ENCODE data around the gene RNF181.
"Not testable (repeated sequence)": the region's sequence is repeated elsewhere in the genome, so short reads cannot be mapped to it uniquely, and the experiment has no call there.

The RNF181 gene

DNA sequence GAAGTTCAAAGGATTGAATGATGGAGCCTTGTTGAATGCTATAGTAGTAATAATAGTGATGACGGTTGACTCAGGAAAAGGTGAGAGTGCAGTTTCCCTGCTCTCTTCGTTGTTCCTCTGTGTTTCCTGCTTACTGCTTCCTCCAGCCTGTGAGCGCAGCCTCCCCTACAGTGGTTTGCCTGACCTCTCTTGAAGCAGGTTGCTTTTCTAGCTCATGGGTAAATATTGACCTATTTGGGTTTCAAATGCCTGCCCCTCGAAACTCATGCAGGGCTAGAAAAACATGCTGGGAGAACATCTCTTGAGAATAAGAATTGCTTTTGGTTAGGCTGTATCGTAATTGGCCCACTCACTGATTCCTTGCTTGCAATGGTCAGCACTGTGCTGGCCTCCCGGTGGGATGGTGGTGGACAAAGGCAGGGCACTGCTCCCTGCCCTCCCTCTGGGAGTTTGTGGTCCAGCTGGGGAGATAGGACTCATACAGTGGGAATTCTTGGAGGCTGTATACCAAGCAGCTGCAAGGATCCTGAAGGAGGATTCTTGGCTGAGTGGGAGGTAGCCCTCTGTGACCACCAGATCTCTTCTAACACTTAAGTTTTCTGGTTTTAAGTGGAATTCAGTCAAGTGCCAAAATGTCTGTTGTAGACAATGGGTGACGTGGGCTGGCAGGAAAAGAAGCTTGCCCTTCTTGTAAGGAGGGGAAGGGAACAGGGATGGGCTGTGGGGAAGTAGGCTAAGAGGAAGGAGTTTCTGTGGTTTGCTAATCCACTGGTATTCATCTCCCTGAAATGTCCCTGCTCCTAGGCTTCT is 5.4 kb upstream of the RNF181 start:
- H3K4me3 ChIP-seq (ENCODE audit: low read depth, low read length), result no peak overlapping the region
- TF ChIP-seq, protein P1, sequence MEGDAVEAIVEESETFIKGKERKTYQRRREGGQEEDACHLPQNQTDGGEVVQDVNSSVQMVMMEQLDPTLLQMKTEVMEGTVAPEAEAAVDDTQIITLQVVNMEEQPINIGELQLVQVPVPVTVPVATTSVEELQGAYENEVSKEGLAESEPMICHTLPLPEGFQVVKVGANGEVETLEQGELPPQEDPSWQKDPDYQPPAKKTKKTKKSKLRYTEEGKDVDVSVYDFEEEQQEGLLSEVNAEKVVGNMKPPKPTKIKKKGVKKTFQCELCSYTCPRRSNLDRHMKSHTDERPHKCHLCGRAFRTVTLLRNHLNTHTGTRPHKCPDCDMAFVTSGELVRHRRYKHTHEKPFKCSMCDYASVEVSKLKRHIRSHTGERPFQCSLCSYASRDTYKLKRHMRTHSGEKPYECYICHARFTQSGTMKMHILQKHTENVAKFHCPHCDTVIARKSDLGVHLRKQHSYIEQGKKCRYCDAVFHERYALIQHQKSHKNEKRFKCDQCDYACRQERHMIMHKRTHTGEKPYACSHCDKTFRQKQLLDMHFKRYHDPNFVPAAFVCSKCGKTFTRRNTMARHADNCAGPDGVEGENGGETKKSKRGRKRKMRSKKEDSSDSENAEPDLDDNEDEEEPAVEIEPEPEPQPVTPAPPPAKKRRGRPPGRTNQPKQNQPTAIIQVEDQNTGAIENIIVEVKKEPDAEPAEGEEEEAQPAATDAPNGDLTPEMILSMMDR (IDR thresholded peaks at IDR 0.05; ENCODE audit: low read depth, low read length), result no peak

DNA sequence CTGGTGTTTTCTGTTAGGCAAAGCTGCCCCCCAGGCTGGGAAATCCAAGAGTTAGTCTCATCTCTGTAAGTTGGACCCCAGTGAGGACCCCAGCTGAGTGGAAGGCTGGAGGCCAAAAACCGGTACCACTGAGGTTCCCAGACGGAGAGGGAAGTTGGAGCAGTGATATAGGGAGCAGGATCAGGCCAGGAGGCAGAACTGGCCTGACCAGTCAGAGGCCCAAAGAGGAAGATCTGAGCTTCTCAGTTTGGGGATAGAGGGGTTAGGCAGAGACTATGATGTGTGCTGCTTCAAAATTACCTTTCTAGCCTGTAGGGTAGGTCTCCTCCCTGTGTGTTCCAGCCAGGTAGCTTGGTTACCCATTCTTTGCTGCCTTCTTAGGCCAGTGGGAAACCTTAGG is 4.6 kb upstream of the RNF181 start:
- H3K4me3 ChIP-seq (ENCODE audit: low read depth, low read length), result no peak overlapping the region
- TF ChIP-seq, protein P1 (IDR thresholded peaks at IDR 0.05; ENCODE audit: low read depth, low read length), result no peak

DNA sequence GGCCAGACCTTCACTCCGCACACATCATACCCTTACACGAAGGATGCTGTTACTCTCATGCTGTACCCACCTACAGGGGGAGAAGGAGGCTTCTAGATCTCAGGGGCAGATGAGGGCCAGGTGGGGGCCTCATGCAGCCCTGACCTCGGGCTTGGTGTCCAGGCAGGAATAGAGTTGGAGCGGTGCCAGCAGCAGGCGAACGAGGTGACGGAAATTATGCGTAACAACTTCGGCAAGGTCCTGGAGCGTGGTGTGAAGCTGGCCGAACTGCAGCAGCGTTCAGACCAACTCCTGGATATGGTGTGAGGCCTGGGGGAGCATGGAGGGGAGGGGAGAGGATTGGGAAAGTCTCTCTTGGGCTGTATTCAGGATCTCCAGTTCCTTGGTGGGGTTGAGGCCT is 4.0 kb upstream of the RNF181 start:
- TF ChIP-seq, protein P1 (IDR thresholded peaks at IDR 0.05; ENCODE audit: low read depth, low read length), result no peak
- H3K4me3 ChIP-seq (ENCODE audit: low read depth, low read length), result no peak overlapping the region

DNA sequence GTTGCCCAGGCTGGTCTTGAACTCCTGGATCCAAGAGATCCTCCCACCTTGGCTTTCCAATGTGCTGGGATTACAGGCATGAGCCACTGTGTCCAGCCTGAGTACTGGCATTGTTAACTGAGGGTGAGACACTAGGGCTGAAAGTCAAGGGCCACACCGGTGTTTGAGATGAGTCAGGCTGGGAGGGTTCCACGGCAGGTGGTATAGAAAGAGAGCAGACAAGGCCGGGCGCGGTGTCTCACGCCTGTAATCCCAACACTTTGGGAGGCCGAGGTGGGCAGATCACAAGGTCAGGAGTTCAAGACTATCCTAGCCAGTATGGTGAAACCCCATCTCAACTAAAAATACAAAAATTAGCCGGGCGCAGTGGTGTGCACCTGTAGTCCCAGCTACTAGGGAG is 3.2 kb upstream of the RNF181 start:
- H3K4me3 ChIP-seq (ENCODE audit: low read depth, low read length), result not testable (repeated sequence)

DNA sequence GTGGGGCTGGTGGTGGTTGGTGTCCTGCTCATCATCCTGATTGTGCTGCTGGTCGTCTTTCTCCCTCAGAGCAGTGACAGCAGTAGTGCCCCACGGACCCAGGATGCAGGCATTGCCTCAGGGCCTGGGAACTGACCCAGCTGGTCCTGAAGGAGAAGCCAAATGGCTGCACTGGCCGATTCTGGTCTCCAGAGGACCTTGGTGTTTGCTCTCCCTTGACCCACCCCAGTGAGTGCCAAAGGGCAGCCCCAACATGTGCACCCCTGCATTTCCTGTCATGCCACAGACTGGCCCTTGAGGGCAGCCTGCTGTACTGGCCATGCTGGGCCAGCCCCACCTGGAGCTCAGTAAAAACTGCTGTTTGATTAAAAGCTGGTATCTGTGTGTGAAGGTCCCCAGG is 2.5 kb upstream of the RNF181 start:
- TF ChIP-seq, protein P1 (IDR thresholded peaks at IDR 0.05; ENCODE audit: low read depth, low read length), result no peak
- H3K4me3 ChIP-seq (ENCODE audit: low read depth, low read length), result no peak overlapping the region

DNA sequence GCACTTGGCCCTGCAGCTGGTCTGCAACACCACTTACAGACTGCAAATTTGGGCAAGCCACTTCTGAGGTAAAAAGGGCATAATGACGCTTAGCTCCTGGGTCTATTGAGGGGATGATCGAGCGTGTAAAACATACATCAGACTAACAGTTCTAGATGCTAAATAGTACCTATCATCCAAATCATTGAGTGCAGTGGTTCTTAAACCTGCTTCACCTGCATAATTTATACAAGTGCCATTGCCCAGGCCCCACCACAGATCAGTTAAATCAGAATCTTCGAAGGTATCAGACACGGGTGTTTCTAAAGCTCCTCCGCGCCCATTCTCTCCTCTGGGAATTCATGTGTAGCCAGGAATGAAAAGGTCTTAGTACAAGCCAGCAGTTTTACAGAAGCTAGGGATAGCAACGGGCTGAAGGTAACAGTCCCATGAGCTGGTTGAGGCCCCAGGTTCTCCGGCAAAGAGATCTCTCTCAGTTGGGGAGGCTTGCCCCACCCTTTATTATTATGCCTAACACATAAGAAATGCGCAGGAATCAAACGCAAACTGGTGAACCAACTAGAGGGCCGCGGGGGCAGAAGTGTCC is 737 bp upstream of the RNF181 start:
- H3K4me3 ChIP-seq (ENCODE audit: low read depth, low read length), result peak overlapping the region; percentile 90
- TF ChIP-seq, protein P1 (IDR thresholded peaks at IDR 0.05; ENCODE audit: low read depth, low read length), result no peak

DNA sequence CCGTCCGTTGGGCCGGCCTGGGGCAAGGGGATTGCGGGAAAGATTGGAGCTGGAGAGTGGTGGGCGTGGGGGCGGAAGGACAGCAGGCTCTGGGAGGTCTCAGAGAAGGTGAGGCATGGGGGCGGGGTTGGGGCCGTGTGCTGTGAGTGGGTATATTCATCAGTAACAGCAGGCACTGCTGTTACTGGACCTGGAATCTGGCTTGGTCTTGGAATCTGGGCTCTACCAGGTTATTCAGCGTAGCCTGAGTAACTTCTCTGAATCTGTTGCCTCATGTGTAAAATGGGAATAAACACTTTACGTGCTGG is 435 bp downstream of the RNF181 start:
- TF ChIP-seq, protein P1 (IDR thresholded peaks at IDR 0.05; ENCODE audit: low read depth, low read length), result no peak
- peak overlapping the region; percentile 90 for H3K4me3 ChIP-seq (ENCODE audit: low read depth, low read length)

Measured in WI38 (cell line).